ENCODE data around the gene PTEN. TPM values are rescaled to one million over a fixed set of nuclear protein-coding genes. Genes with fewer than 3 reads are reported as not detected.

PTEN gene
- total RNA-seq, 3 donors from 2014 or later: 94.1 to 118 (median 118) TPM

DNA sequence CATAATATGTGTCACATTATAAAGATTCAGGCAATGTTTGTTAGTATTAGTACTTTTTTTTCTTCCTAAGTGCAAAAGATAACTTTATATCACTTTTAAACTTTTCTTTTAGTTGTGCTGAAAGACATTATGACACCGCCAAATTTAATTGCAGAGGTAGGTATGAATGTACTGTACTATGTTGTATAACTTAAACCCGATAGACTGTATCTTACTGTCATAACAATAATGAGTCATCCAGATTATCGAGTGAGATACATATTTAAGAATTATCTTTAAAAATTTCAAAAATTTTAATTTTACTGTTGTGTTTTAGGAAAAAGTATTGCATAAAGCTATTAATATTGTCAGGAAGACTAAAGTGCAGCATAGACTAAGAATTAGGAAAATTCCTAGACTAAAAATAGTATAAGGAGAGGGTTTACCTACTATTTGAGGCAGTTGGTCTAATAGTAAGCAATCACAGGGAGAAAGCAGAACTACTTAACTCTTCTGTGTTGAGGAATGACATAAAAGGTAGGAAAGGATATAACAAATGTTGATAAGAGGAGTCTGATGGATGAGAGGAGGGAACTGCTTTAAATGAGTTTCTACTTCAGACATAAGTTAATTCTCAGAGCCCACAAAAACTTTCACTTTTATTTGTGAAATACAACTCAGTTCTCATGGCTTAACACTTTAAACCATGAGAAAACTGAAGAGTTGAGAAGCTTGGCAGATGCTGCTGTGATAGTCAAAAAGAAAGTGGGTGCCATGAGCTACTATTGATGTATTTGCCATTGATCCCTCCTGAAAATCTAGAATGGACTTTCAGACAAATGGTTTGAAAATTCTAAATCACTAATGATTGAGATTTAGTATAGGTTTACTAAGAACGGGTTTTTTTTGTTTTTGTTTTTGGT lies 67.8 kb downstream of the PTEN start:
- H3K4me1 ChIP-seq (ENCODE audit: low read depth): no peaks in the 10 kb centered on the region
- H3K9me3 ChIP-seq: no peaks in the 10 kb centered on the region
- H3K4me3 ChIP-seq: no peak overlapping the region
- TF ChIP-seq CTCF (IDR thresholded peaks at IDR 0.05): no peak
- DNase-seq (no peak), ATAC-seq (no peak)
- no peaks in the 10 kb centered on the region for H3K36me3 ChIP-seq (ENCODE audit: low read depth)
- intact Hi-C loops (cut with DNase I, micrococcal nuclease): loop anchor here in 1 of 2 donors (10.0 kb wide), 1 partner anchor 56 kb away; no protein-coding TSS in a partner anchor

DNA sequence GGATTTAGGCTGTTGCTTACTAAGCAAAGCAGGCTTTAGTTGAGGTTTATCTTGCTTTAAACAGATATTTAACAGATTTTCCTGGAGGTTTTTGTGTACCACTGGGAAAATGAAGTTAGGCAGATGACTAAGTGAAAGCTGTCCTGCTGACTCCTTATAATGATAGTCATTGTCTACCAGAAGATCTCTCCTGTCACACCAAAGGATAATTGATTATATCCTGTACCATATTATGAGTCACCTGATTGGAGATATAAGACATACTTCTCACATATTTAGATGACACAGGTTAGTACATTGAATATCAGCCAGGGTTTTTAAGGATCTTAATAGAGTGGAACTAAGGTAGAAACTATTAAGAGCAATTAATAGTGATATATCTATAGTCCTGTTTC lies 68.4 kb downstream of the PTEN start:
- H3K36me3 ChIP-seq (ENCODE audit: low read depth): no peaks in the 10 kb centered on the region
- no peak overlapping the region for H3K4me3 ChIP-seq
- no peak for TF ChIP-seq CTCF (IDR thresholded peaks at IDR 0.05)
- H3K4me1 ChIP-seq (ENCODE audit: low read depth): no peaks in the 10 kb centered on the region
- DNase-seq (no peak), ATAC-seq (no peak)
- H3K9me3 ChIP-seq: no peaks in the 10 kb centered on the region
- intact Hi-C loops (cut with DNase I, micrococcal nuclease): loop anchor here in 1 of 2 donors (10.0 kb wide), 1 partner anchor 57 kb away; no protein-coding TSS in a partner anchor

GRCh38 chr10:87935290-87936141 lies 72.1 kb downstream of the PTEN start:
- ATAC-seq (no peak), DNase-seq (no peak)
- TF ChIP-seq CTCF (IDR thresholded peaks at IDR 0.05): no peak
- Histone ChIP-seq H3K36me3 (ENCODE audit: low read depth) (no peaks in the 10 kb centered on the region), H3K4me1 (ENCODE audit: low read depth) (no peaks in the 10 kb centered on the region), H3K9me3 (no peaks in the 10 kb centered on the region), H3K4me3 (no peak overlapping the region)
- intact Hi-C loops (cut with DNase I, micrococcal nuclease): loop anchor here in 1 of 2 donors (10.0 kb wide), 1 partner anchor 61 kb away; no protein-coding TSS in a partner anchor

DNA sequence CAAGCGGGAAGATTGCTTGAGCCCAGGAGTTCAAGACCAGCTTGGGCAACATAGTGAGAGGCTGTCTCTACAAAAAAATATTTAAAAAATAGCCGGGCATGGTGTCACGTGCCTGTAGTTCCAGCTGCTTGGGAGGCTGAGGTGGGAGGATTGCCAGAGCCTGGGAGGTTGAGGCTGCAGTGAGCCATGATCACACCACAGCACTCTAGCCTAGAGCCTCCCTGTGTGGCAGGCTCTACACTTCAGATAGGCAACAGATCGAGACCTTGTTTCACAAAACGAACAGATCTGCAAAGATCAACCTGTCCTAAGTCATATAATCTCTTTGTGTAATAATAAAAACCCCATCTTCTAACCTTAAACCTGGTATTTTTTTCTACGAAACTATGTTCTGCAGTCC lies 76.8 kb downstream of the PTEN start:
- no peaks in the 10 kb centered on the region for H3K36me3 ChIP-seq (ENCODE audit: low read depth)
- no peaks in the 10 kb centered on the region for H3K4me1 ChIP-seq (ENCODE audit: low read depth)
- TF ChIP-seq CTCF (IDR thresholded peaks at IDR 0.05): no peak
- DNase-seq: no peak
- no peak overlapping the region for H3K4me3 ChIP-seq
- ATAC-seq: no peak
- no peaks in the 10 kb centered on the region for H3K9me3 ChIP-seq
- intact Hi-C loops (cut with DNase I, micrococcal nuclease): no loop called here

DNA sequence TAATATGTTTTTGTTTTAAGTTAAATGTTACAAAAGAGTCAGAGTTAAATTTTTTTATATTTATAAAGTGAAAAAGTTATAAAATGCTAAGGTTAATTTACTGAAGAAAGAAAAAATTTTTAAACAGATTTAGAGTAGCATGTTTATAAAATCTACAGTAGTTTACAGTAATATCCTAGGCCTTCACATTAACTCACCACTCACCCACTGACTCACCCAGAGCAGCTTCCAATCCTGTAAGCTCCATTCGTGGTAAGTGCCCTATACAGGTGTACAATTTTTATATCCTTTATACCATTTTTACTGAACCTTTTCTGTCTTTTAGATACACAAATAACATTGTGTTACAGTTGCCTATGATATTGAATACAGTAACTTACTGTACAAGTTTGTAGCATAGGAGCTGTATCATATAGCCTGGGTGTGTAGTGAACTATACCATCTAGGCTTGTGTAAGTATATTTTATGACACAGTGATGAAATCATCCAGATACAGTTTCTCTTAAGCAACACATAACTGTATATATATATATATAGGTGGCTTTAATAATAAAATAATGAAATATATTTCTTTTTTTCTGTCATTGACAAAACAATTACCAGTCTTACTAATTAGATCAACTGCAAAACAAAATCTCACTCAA lies 79.6 kb downstream of the PTEN start:
- H3K4me1 ChIP-seq (ENCODE audit: low read depth): no peaks in the 10 kb centered on the region
- ATAC-seq: peak; percentile 55
- DNase-seq: no peak

More for the DNA sequence above, 79.6 kb downstream of the PTEN start:
- TF ChIP-seq CTCF (IDR thresholded peaks at IDR 0.05): no peak
- intact Hi-C loops (cut with DNase I, micrococcal nuclease): no loop called here
- no peaks in the 10 kb centered on the region for H3K9me3 ChIP-seq
- H3K36me3 ChIP-seq (ENCODE audit: low read depth): no peaks in the 10 kb centered on the region
- H3K4me3 ChIP-seq: no peak overlapping the region

All from mucosa of descending colon (tissue), 3 donors.